SK-N-MC (cell line): ENCODE results near the gene RPS25.
"Not testable (repeated sequence)": the region's sequence is repeated elsewhere in the genome, so short reads cannot be mapped to it uniquely, and the experiment has no call there.

Source experiments
- DNase-seq: peaks from one replicate; pipeline ENCODE4 v3.0.0-alpha.2; 2011; ENCODE audit warnings: low read depth, low spot score
- H3K27ac ChIP-seq: fragments of 200-600 bp; sonication (generic); 2 replicates; pipeline ENCODE4 v1.5.1; 2016; ENCODE audit warnings: mixed run types
- H3K36me3 ChIP-seq: fragments of 200-600 bp; sonication (generic); 2 replicates; pipeline ENCODE4 v1.6.1; 2017; ENCODE audit warnings: antibody characterized with exemption, low read length, mixed read lengths; ENCODE audit not compliant: insufficient read depth
- H3K4me3 ChIP-seq: fragments of 200-600 bp; sonication (generic); 2 replicates; pipeline ENCODE4 v1.5.1; 2016
- H3K9ac ChIP-seq: fragments of 200-600 bp; sonication (generic); 2 replicates; pipeline ENCODE4 v1.8.0; 2017; ENCODE audit warnings: mixed run types, mixed read lengths; ENCODE audit not compliant: insufficient read length
- H3K9me3 ChIP-seq: fragments of 200-600 bp; sonication (generic); 2 replicates; pipeline ENCODE4 v1.6.1; 2017; ENCODE audit warnings: low read depth, mild to moderate bottlenecking, antibody characterized with exemption, low read length, moderate library complexity, mixed read lengths
- EZH2 ChIP-seq: fragments of 200-600 bp; sonication (generic); IDR thresholded peaks from one replicate; pipeline ENCODE4 v1.6.1; 2017; ENCODE audit warnings: antibody characterized with exemption
- FOXP2 ChIP-seq: optimal IDR thresholded peaks from 2 replicates; pipeline ENCODE3; 2011; ENCODE audit warnings: mild to moderate bottlenecking, moderate library complexity; ENCODE audit not compliant: insufficient read depth; ENCODE audit errors: extremely low read length, control extremely low read depth
- POLR2AphosphoS5 ChIP-seq: IDR thresholded peaks from 2 replicates; pipeline ENCODE4 v1.6.1; 2012; ENCODE audit warnings: mild to moderate bottlenecking, low read depth, low read length, borderline replicate concordance

Gene RPS25

GRCh38 chr11:118996926-118997626 lies 21.1 kb downstream of the RPS25 start:
- H3K9ac ChIP-seq = peak overlapping the region; percentile 87
- 0 out of 2 replicates have a peak overlapping the region, but pooled peaks have one; percentile 37 for H3K27ac ChIP-seq
- peaks cover 23% of the 10 kb centered on the region for H3K36me3 ChIP-seq
- no peak for DNase-seq
- no peaks in the 10 kb centered on the region for H3K9me3 ChIP-seq
- TF ChIP-seq POLR2AphosphoS5 (no peak; the same call in 1 of the 2 replicates), EZH2 (no peak), FOXP2 (no peak)
- peak overlapping the region; percentile 97 for H3K4me3 ChIP-seq

GRCh38 chr11:118991486-118992038 lies 26.6 kb downstream of the RPS25 start:
- H3K9ac ChIP-seq, H3K4me3 ChIP-seq, H3K36me3 ChIP-seq, H3K9me3 ChIP-seq, DNase-seq, H3K27ac ChIP-seq: not testable (repeated sequence)

DNA sequence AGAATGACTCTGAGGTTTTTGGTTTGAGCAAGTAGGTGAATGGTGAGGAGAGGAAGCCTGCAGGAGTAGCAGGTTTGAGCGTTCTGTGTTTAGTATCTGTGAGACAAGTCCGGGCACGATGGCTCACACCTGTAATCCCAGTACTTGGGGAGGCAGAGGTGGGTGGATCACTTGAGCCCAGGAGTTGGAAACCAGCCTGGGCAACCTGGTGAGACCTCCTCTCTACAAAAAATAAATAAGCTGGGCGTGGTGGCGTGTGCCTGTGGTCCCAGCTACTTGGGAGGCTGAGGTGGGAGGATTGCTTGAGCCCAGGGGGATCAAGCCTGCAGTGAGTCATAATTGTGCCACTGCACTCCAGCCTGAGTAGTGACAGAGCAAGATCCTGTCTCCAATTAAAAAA lies 29.9 kb downstream of the RPS25 start:
- no peak for DNase-seq
- H3K9me3 ChIP-seq = no peaks in the 10 kb centered on the region
- H3K9ac ChIP-seq = no peak overlapping the region
- no peak overlapping the region for H3K27ac ChIP-seq
- H3K36me3 ChIP-seq = no peaks in the 10 kb centered on the region
- TF ChIP-seq POLR2AphosphoS5 = no peak
- H3K4me3 ChIP-seq = no peak overlapping the region

DNA sequence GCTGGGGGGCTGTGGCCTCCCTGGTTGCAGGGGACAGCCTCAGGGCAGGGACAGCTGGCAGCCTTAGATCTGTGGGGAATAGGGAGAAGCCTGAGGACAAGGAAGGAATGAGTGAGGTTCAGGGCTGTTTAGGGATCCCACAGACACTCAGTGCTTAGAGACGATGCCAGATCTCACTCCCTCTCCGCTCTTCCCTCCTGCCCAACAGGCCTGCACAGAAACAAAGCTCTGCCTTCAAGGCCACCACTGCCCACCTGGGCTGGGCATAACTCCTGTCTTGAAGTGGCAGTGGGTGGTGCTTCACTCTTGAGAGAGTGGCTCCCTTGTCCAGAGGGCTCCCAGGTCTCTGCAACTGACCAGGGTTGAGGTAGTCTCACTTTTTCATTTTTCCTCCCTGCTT lies 33.3 kb downstream of the RPS25 start:
- Histone ChIP-seq H3K4me3 (no peak overlapping the region), H3K27ac (no peak overlapping the region; the same call in 1 of the 2 replicates), H3K36me3 (no peaks in the 10 kb centered on the region), H3K9ac (no peak overlapping the region), H3K9me3 (no peaks in the 10 kb centered on the region)
- DNase-seq = no peak
- no peak for TF ChIP-seq FOXP2
- no peak for TF ChIP-seq EZH2
- TF ChIP-seq POLR2AphosphoS5 = no peak

- not testable (repeated sequence) for H3K27ac ChIP-seq, H3K9me3 ChIP-seq, DNase-seq, H3K9ac ChIP-seq, H3K36me3 ChIP-seq, H3K4me3 ChIP-seq
Observed at GRCh38 chr11:118984337-118984736, 33.8 kb downstream of the RPS25 start.

- TF ChIP-seq EZH2 (no peak), POLR2AphosphoS5 (no peak), FOXP2 (no peak)
- DNase-seq = no peak
- no peak overlapping the region for H3K4me3 ChIP-seq
Observed at GRCh38 chr11:118980191-118980881, 37.8 kb downstream of the RPS25 start.

GRCh38 chr11:118979434-118979833 lies 38.7 kb downstream of the RPS25 start:
- TF ChIP-seq FOXP2 = no peak
- TF ChIP-seq EZH2 = no peak
- no peak for TF ChIP-seq POLR2AphosphoS5
- H3K27ac ChIP-seq = no peak overlapping the region
- no peak for DNase-seq
- no peaks in the 10 kb centered on the region for H3K9me3 ChIP-seq
- H3K9ac ChIP-seq = no peak overlapping the region
- H3K36me3 ChIP-seq = no peaks in the 10 kb centered on the region
- H3K4me3 ChIP-seq = no peak overlapping the region

More at GRCh38 chr11:118980191-118980881, 37.8 kb downstream of the RPS25 start:
- no peak overlapping the region for H3K27ac ChIP-seq
- H3K36me3 ChIP-seq = no peaks in the 10 kb centered on the region
- H3K9ac ChIP-seq = no peak overlapping the region
- no peaks in the 10 kb centered on the region for H3K9me3 ChIP-seq

DNA sequence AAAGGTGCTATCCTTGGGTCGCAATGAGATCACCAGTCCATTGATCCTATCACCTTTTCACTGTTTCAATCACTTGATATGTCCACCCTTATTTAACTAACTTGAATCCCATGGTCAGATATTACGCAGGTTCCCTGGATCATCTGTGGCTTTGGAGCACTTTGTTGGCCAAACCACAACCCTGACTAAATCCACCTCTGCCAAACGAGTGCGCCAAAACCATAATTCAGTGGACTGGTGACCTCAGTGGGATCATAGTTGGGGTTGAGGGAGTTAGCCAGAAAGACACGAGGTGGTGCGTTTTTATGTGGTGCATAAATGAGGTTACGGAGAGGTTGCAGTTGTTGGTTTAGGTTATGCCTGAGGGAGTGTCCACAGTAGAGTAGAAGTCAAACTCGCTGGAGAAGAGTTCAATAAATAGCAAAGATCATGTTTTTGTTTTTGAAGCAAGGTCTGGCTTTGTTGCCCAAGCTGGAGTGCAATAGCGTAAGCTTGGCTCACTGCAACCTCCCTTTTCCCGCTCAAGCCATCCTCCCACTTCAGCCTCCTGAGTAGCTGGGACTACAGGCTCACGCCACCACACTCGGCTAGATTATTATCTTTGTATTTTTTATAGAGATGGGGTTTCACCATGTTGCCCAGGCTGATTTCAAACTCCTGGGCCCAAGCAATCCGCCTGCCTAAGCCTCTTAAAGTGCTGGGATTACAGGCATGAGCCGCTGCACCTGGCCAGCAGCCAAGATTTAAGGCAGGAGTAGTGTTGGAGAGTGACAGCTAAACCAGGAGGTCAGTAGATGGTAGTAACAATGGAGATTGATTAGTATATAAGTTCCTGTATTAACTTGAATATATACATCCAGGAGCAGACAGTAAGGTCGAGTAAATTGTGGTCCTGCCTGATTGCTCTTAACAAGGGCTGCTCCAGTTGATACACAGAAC lies 42.1 kb downstream of the RPS25 start:
- no peaks in the 10 kb centered on the region for H3K9me3 ChIP-seq
- no peak overlapping the region for H3K9ac ChIP-seq
- no peak overlapping the region for H3K27ac ChIP-seq
- no peak for DNase-seq
- no peak overlapping the region for H3K4me3 ChIP-seq
- H3K36me3 ChIP-seq = no peaks in the 10 kb centered on the region
- TF ChIP-seq POLR2AphosphoS5 (no peak), EZH2 (no peak), FOXP2 (no peak)
